Purkinje cell (primary cell): ENCODE results near the gene FBXO24. TPM values are rescaled to one million over a fixed set of nuclear protein-coding genes. Genes with fewer than 3 reads are reported as not detected.

Experiments used
- polyA plus RNA-seq: library from polyadenylated mRNA; unstranded; fragments of >200 nt; fragmentation: Nextera tagmentation; gene quantifications from 2 replicates; pipeline ENCODE4 v1.2.1, GENCODE V29; 2014

The FBXO24 gene, protein sequence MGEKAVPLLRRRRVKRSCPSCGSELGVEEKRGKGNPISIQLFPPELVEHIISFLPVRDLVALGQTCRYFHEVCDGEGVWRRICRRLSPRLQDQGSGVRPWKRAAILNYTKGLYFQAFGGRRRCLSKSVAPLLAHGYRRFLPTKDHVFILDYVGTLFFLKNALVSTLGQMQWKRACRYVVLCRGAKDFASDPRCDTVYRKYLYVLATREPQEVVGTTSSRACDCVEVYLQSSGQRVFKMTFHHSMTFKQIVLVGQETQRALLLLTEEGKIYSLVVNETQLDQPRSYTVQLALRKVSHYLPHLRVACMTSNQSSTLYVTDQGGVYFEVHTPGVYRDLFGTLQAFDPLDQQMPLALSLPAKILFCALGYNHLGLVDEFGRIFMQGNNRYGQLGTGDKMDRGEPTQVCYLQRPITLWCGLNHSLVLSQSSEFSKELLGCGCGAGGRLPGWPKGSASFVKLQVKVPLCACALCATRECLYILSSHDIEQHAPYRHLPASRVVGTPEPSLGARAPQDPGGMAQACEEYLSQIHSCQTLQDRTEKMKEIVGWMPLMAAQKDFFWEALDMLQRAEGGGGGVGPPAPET
- not detected in 2 replicates for polyA plus RNA-seq

DNA sequence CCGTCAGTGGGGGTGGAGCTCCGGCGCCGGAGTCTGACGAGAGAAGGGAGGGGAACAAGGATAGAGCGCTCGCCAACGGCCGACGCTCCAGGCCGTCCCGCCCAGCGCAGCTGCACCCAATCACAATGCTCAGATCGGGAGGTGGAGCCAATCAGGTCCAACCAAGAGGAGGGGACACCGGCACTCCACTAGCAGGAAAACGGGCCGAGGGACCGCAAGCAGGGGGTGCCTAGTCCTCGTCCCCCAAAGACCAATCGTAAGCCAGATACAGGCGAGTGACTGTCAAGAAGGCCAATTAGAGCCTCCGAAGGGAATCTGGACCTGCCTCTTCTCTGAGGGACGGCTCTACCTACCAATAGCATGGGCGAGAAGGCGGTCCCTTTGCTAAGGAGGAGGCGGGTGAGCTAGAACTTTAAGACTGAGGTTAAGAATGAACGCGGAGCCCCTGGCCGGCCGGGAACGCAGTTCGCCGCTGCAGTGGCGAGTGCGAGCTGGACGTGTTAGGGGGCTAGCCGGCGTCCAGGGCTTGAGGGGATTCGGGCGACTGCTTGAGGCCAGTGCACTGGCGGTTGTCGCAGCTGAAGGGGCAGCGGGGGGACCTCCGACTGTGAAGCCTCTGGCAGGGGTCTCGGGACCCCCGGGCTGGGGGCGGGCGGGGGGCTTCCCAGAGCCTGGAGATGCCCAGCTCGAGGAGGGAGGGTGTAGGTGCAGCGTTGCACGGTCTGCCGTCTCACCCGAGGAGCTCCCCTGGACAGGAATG lies at the start of gene FBXO24:
FBXO24 (plus strand) TSS at position 63 of the 760 bp plus-strand sequence; CDS start at position 361, 298 bp downstream.

DNA sequence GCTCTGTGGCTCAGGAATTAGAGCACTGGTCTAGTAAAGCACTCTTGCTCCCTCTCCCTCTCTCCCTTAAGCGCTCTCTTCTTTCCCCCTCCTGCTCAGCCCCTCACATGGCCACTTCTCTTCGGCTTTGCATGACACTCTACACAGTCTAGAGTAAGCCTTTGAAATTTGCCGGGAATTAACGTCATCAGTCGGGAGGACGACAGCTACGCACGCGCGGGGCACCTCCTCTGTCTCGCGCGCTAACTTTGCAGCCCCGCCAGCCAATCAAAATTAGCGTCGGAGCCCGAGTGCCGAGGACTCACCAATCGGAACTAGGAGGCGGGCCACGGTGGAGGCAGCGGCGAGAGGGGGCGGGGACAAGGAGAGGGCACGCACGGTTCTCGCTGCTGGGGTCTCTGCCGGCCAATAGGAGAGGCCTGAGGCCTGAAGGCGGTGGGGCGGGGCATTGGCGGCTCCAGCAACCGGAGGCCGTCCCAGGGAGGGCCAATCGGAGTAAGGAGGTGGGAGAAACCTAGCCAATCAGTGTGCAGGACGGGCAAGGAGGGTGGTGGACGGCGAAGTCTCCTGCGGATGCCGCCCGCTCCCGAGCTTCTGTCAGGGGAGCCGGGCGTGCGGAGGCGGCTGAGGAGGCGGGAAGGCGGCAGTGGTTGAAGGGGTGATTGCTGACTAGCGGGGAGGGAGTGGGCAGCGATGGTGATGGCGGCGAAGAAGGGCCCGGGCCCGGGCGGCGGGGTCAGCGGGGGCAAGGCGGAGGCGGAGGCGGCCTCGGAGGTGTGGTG lies 47.3 kb upstream of the FBXO24 start, which contains the start of gene AGFG2:
AGFG2 (plus strand) TSS at position 550 of the 782 bp plus-strand sequence; CDS start at position 694, 144 bp downstream.

DNA sequence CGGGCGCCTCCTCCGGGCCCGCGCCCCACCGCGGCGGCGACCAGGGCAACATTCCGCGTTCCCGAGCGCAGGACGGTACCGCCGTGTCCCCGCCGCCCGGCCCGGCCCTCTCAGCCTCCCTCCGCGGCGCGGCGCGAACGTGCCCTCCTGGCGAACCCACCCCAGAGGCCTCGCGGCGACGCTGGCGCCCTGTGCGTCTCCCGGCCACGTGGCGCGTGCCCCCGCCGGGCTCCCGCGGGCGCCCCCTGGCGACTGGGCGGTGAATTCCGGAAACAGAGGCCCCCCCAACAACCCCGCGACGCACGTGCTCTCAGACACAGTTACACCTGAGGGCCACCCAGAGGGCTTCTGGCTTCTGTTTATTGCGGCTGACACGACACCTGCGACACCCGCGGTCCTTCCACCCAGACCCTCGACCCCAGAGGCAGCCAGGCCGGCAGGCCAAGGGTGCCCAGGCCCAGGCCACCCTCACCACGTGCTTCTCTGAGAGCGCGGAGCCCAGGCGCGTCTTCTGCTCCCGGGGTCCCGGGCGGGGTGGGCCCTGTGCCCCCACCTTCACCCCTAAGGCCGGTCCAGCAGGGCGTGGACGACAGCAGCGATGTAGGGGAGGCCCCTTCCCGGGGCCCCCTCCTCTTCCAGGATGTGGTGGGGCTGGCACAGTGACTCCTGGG lies 12.3 kb upstream of the FBXO24 start, which contains the start of gene SAP25:
SAP25 (minus strand) TSS at position 210 of the 671 bp plus-strand sequence; CDS start at position 52, 158 bp downstream.

DNA sequence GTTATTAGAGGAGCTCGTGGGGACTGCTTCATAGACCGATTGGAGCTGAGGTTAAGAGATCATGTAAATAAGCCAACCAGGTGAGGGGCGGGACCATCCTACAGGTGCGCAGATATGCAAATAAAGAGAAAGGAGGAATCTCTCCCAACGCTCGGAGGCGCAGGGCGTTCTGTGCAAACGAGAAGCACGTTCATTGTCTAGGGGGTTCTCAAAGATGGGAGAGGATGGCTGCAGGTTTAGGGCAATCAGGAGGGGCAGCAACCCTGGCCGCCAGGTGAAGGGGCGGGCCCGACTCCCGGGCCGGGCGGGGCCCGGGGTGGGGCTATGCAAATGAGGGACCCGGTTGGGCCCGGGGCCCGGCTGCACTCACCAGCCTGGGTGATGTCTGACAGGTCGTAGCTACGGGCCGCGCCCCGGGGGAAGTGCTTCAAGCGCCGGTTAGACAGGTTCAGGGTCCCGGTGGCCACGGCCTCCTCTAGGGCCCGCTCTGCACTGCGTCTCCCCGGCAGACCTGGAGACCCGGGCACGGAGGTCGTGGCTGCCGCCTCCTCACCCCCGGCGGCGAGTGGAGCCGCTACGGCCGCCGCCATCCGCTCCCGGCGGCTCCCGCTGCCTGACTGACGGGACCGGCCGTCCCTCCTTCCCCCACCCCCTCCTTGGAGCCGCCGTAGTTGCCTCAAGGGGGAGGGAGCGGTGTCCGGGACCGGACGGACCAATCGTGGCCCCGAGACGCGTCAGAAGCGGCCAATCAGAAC lies 440 bp upstream of the FBXO24 start, which contains the start of gene LRCH4:
LRCH4 (minus strand) TSS at position 619 of the 755 bp plus-strand sequence; CDS start at position 590, 29 bp downstream.

DNA sequence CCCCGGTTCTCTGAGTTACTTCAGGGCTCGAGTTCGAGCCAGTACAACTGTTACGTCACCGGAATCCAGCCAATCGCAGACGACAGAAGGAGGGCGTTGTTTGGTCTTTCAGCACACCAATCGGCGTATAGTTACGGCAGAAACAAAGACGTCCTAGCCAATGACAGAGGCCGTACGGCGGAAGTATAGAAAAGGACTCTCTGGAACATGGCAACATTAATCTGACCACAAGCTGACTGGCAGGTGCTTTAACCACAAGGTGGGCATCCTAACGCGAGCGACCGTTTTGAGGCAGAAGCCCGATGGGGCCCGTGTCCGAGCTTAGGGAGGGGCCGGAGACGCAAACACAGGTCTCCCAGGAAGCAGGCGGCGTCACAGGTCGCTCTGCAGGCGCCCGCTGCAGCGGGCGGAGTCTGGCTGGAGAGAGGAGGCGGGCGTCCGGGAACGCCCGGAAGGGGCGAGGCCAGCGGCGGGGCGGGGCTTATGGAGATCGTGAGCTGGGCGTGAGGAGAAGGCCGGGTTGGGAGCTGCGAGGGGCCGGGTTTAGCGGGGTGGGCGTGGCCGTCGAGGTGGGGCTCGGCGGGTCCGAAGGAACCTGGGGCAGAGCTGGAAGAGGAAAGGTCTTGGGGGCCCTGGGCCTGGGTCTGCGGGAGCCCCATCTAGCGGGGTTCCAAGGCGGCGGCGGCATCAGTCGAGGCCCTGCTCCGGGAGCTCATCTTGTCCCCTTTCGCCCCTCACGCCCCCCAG lies 26.0 kb downstream of the FBXO24 start, which contains the start of gene MOSPD3:
MOSPD3 (plus strand) TSS at position 558 of the 747 bp plus-strand sequence. CDS start 252 bp downstream, outside the sequence.

DNA sequence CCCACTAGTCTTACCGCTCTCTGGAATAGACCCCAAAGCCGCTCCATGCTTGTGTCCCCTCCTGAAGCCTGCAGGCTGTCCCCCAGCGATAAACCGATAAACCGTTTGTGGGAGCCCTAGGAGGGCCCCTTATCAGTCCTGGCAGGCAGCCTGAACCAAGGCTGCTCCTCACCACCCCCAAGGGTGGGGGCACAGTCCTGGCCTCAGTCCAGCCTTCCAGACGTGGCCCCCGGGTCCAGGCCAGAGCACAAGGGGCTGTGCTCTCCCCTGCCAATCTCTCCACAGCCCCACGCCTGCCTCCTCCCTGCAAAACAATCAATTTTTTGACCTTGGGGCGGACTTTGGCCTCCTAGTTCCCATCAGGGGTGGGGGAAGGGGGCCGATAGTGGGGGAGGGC lies 55.3 kb downstream of the FBXO24 start, which contains the start of gene TFR2:
TFR2 (minus strand) TSS at position 90 of the 397 bp plus-strand sequence; CDS start at position 47, 43 bp downstream.

Other genes starting within 250 kb of the FBXO24 start
- gene PILRB, start 228.2 kb upstream of the FBXO24 start, polyA plus RNA-seq: 1.9 and 9.4 TPM in 2 replicates
- 5.6 and 8.2 TPM in 2 replicates for gene PILRA, start 212.8 kb upstream of the FBXO24 start, polyA plus RNA-seq
- gene ZCWPW1, start 157.6 kb upstream of the FBXO24 start, polyA plus RNA-seq: 8.7 and 9.3 TPM in 2 replicates
- gene MEPCE, start 156.5 kb upstream of the FBXO24 start, polyA plus RNA-seq: 7.8 and 8.8 TPM in 2 replicates
- 6.0 and 6.2 TPM in 2 replicates for gene PPP1R35, start 149.8 kb upstream of the FBXO24 start, polyA plus RNA-seq
- gene SPACDR, start 122.1 kb upstream of the FBXO24 start, polyA plus RNA-seq: 0.66 and 1.3 TPM in 2 replicates
- 2.3 and 2.4 TPM in 2 replicates for gene TSC22D4, start 107.1 kb upstream of the FBXO24 start, polyA plus RNA-seq
- gene NYAP1, start 102.4 kb upstream of the FBXO24 start, polyA plus RNA-seq: not detected in 2 replicates
- 12.1 and 14.5 TPM in 2 replicates for gene AGFG2, start 47.1 kb upstream of the FBXO24 start, polyA plus RNA-seq
- not detected in 2 replicates for gene SAP25, start 12.4 kb upstream of the FBXO24 start, polyA plus RNA-seq
- 0.34 TPM in 1 of 2 replicates, not detected in the other for gene LRCH4, start 199 bp upstream of the FBXO24 start, polyA plus RNA-seq
- 0.43 TPM in 1 of 2 replicates, not detected in the other for gene PCOLCE, start 16.0 kb downstream of the FBXO24 start, polyA plus RNA-seq
- gene MOSPD3, start 26.2 kb downstream of the FBXO24 start, polyA plus RNA-seq: 0.34 and 2.2 TPM in 2 replicates
- 0.17 and 0.55 TPM in 2 replicates for gene TFR2, start 55.2 kb downstream of the FBXO24 start, polyA plus RNA-seq
- gene ACTL6B, start 70.1 kb downstream of the FBXO24 start, polyA plus RNA-seq: 15.7 and 21.5 TPM in 2 replicates
- 3.3 and 3.8 TPM in 2 replicates for gene GNB2, start 87.4 kb downstream of the FBXO24 start, polyA plus RNA-seq
- 1.1 and 1.4 TPM in 2 replicates for gene GIGYF1, start 107.9 kb downstream of the FBXO24 start, polyA plus RNA-seq
- 21.3 and 34.3 TPM in 2 replicates for gene POP7, start 119.8 kb downstream of the FBXO24 start, polyA plus RNA-seq
- gene EPO, start 134.1 kb downstream of the FBXO24 start, polyA plus RNA-seq: not detected in 2 replicates
- not detected in 2 replicates for gene ZAN, start 147.3 kb downstream of the FBXO24 start, polyA plus RNA-seq
- not detected in 2 replicates for gene EPHB4, start 241.2 kb downstream of the FBXO24 start, polyA plus RNA-seq